ENCODE data around the gene NUP188. TPM values are rescaled to one million over a fixed set of nuclear protein-coding genes. Genes with fewer than 3 reads are reported as not detected.
"Not testable (repeated sequence)": the region's sequence is repeated elsewhere in the genome, so short reads cannot be mapped to it uniquely, and the experiment has no call there.

NUP188 gene
- total and polyA plus RNA-seq, 4 donors = 6.9 to 34.7 (median 19.2) TPM

DNA sequence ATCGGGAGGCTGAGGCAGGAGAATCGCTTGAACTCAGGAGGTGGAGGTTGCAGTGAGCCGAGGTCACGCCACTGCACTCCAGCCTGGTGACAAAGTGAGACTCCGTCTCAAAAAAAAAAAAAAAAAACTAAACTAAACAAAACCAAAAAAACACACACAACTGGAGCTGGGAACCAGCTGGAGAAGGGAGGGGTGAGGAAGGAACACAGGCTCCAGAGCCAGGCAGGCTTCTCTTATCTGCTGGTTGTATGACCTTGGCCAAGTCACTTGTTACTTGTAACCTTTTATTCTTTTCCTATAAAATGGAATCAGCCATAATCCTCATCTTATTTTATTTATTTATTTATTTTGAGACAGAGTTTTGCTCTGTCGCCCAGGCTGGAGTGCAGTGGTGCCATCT is 56.7 kb downstream of the NUP188 start:
- H3K4me3 ChIP-seq (ENCODE audit: low read depth in 1 of 3, low read length in 3 of 3); H3K9me3 ChIP-seq (ENCODE audit: control insufficient read depth in 4 of 4, low read length in 3 of 4); H3K27me3 ChIP-seq (ENCODE audit: control insufficient read depth in 4 of 4, insufficient read depth in 4 of 4, low read length in 3 of 4); H3K27ac ChIP-seq (ENCODE audit: low read depth in 1 of 2, low read length in 2 of 2); H3K9ac ChIP-seq (ENCODE audit: low read depth in 1 of 2, low read length in 2 of 2); DNase-seq (ENCODE audit: low spot score): not testable (repeated sequence)
- Histone ChIP-seq H3K36me3 (ENCODE audit: control insufficient read depth in 4 of 4, insufficient read depth in 3 of 4, low read depth in 1 of 4, low read length in 3 of 4) (peaks cover 13 to 54% (median 31%) of the 10 kb centered on the region in 4 donors), H3K4me1 (ENCODE audit: control insufficient read depth in 4 of 4, insufficient read depth in 4 of 4, low read length in 3 of 4) (peaks cover 0 to 11% (median 3%) of the 10 kb centered on the region in 4 donors)
- WGBS = 93% methylated on average over 6 of the region's 6 CpGs

- WGBS = 91% methylated on average over 10 of the region's 10 CpGs
These were observed 58.0 kb downstream of the NUP188 start for GRCh38 chr9:129005336-129005997.

DNA sequence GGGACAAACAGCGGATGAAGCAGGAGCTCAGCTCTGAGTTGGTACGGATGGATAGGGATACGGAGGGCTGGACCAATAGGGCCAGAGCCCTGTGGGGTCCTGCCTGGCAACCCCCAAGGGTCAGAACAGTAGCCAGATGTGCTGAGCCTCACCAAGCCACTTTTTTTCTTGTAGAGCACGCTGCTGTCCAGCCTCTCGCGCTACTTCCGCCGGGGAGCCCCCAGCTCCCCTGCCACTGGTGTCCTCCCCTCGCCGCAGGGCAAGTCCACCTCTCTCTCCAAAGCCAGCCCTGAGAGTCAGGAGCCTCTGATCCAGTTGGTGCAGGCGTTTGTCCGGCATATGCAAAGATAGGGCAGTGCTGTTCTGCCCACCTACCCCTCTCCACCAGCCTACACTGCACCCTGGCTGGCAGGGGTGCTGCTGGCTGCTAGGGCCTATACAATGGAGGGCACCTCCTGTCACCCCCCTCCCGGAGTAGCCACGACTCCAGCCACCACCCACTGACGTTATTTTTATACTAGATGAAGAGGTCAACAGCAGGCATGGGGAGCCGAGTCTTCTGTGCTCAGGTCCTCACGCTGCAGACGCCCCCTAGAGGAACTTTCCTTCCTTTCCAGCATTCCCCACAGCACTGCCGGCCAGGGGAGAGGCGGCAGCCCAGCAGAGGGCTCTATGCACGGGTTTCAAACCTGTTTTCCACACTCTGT is 59.0 kb downstream of the NUP188 start:
- Histone ChIP-seq H3K4me3 (ENCODE audit: low read depth in 1 of 3, low read length in 3 of 3) (no peak overlapping the region), H3K27me3 (ENCODE audit: control insufficient read depth in 4 of 4, insufficient read depth in 4 of 4, low read length in 3 of 4) (no peaks in the 10 kb centered on the region), H3K9ac (ENCODE audit: low read depth in 1 of 2, low read length in 2 of 2) (no peak overlapping the region), H3K9me3 (ENCODE audit: control insufficient read depth in 4 of 4, low read length in 3 of 4) (no peaks in the 10 kb centered on the region), H3K27ac (ENCODE audit: low read depth in 1 of 2, low read length in 2 of 2) (no peak overlapping the region), H3K4me1 (ENCODE audit: control insufficient read depth in 4 of 4, insufficient read depth in 4 of 4, low read length in 3 of 4) (peaks cover 0 to 11% (median 3%) of the 10 kb centered on the region in 4 donors), H3K36me3 (ENCODE audit: control insufficient read depth in 4 of 4, insufficient read depth in 3 of 4, low read depth in 1 of 4, low read length in 3 of 4) (peaks cover 8 to 37% (median 20%) of the 10 kb centered on the region in 4 donors)
- DNase-seq (ENCODE audit: low spot score) = peak; percentile 65
- WGBS = 60% methylated on average over 21 of the region's 21 CpGs
- TF ChIP-seq RXRA (IDR thresholded peaks at IDR 0.05) (no peak), EGR1 (IDR thresholded peaks at IDR 0.05; ENCODE audit: low read depth in 2 of 2) (no peak), GABPA (IDR thresholded peaks at IDR 0.05 in 1 of 2, conservative IDR thresholded peaks at IDR 0.05 in 1 of 2) (no peak), SP1 (IDR thresholded peaks at IDR 0.05) (no peak), FOXA1 (IDR thresholded peaks at IDR 0.05) (no peak), ATF3 (IDR thresholded peaks at IDR 0.05) (no peak), ZBTB33 (IDR thresholded peaks at IDR 0.05) (no peak)
- TF ChIP-seq, protein P1, sequence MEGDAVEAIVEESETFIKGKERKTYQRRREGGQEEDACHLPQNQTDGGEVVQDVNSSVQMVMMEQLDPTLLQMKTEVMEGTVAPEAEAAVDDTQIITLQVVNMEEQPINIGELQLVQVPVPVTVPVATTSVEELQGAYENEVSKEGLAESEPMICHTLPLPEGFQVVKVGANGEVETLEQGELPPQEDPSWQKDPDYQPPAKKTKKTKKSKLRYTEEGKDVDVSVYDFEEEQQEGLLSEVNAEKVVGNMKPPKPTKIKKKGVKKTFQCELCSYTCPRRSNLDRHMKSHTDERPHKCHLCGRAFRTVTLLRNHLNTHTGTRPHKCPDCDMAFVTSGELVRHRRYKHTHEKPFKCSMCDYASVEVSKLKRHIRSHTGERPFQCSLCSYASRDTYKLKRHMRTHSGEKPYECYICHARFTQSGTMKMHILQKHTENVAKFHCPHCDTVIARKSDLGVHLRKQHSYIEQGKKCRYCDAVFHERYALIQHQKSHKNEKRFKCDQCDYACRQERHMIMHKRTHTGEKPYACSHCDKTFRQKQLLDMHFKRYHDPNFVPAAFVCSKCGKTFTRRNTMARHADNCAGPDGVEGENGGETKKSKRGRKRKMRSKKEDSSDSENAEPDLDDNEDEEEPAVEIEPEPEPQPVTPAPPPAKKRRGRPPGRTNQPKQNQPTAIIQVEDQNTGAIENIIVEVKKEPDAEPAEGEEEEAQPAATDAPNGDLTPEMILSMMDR (IDR thresholded peaks at IDR 0.05; ENCODE audit: low read depth, low read length, missing input control) = peak; percentile 75
- TF ChIP-seq, protein P2, sequence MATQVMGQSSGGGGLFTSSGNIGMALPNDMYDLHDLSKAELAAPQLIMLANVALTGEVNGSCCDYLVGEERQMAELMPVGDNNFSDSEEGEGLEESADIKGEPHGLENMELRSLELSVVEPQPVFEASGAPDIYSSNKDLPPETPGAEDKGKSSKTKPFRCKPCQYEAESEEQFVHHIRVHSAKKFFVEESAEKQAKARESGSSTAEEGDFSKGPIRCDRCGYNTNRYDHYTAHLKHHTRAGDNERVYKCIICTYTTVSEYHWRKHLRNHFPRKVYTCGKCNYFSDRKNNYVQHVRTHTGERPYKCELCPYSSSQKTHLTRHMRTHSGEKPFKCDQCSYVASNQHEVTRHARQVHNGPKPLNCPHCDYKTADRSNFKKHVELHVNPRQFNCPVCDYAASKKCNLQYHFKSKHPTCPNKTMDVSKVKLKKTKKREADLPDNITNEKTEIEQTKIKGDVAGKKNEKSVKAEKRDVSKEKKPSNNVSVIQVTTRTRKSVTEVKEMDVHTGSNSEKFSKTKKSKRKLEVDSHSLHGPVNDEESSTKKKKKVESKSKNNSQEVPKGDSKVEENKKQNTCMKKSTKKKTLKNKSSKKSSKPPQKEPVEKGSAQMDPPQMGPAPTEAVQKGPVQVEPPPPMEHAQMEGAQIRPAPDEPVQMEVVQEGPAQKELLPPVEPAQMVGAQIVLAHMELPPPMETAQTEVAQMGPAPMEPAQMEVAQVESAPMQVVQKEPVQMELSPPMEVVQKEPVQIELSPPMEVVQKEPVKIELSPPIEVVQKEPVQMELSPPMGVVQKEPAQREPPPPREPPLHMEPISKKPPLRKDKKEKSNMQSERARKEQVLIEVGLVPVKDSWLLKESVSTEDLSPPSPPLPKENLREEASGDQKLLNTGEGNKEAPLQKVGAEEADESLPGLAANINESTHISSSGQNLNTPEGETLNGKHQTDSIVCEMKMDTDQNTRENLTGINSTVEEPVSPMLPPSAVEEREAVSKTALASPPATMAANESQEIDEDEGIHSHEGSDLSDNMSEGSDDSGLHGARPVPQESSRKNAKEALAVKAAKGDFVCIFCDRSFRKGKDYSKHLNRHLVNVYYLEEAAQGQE (IDR thresholded peaks at IDR 0.05) = no peak

More at GRCh38 chr9:129005336-129005997, 58.0 kb downstream of the NUP188 start:
- Histone ChIP-seq H3K27me3 (ENCODE audit: control insufficient read depth in 4 of 4, insufficient read depth in 4 of 4, low read length in 3 of 4) (no peaks in the 10 kb centered on the region), H3K4me1 (ENCODE audit: control insufficient read depth in 4 of 4, insufficient read depth in 4 of 4, low read length in 3 of 4) (peaks cover 0 to 11% (median 3%) of the 10 kb centered on the region in 4 donors), H3K9ac (ENCODE audit: low read depth in 1 of 2, low read length in 2 of 2) (no peak overlapping the region), H3K4me3 (ENCODE audit: low read depth in 1 of 3, low read length in 3 of 3) (no peak overlapping the region), H3K27ac (ENCODE audit: low read depth in 1 of 2, low read length in 2 of 2) (no peak overlapping the region), H3K36me3 (ENCODE audit: control insufficient read depth in 4 of 4, insufficient read depth in 3 of 4, low read depth in 1 of 4, low read length in 3 of 4) (peaks cover 9 to 43% (median 22%) of the 10 kb centered on the region in 4 donors), H3K9me3 (ENCODE audit: control insufficient read depth in 4 of 4, low read length in 3 of 4) (no peaks in the 10 kb centered on the region)
- no peak for DNase-seq (ENCODE audit: low spot score)
- TF ChIP-seq JUND (IDR thresholded peaks at IDR 0.05) (no peak), RXRA (IDR thresholded peaks at IDR 0.05) (no peak), FOXA1 (IDR thresholded peaks at IDR 0.05) (no peak), NR2F2 (IDR thresholded peaks at IDR 0.05) (no peak), HNF4G (IDR thresholded peaks at IDR 0.05) (no peak), MAX (IDR thresholded peaks at IDR 0.05) (no peak), TAF1 (conservative IDR thresholded peaks at IDR 0.05) (no peak), FOXA2 (IDR thresholded peaks at IDR 0.05) (no peak), HNF4A (conservative IDR thresholded peaks at IDR 0.05) (no peak), SP1 (IDR thresholded peaks at IDR 0.05) (no peak), EGR1 (IDR thresholded peaks at IDR 0.05; ENCODE audit: low read depth in 2 of 2) (no peak)
- TF ChIP-seq, protein P1 (IDR thresholded peaks at IDR 0.05; ENCODE audit: low read depth, low read length, missing input control) = no peak

Data from liver (tissue), 9 donors.